Stomach (tissue), 9 donors: Measurements from ENCODE around the gene DUSP16. TPM values are rescaled to one million over a fixed set of nuclear protein-coding genes. Genes with fewer than 3 reads are reported as not detected.
A peak's percentile ranks its signal among the peaks of the same experiment; 100 is the strongest.

Source experiments
- DNase-seq, 2 donors: peaks; one replicate each; pipeline versions ENCODE4 v3.0.0 to v3.0.0-alpha.2; 2013 to 2019
- H3K27ac ChIP-seq, 5 donors: fragments of 200-600 bp in 4 of 5; sonication (generic) in 4 of 5; one replicate each; pipeline ENCODE4 v1.5.1; 2013 to 2019; ENCODE audit warnings: mild to moderate bottlenecking in 1 of 5, moderate library complexity in 1 of 5
- H3K27me3 ChIP-seq, 3 donors: fragments of 200-600 bp; sonication (generic); one replicate each; pipeline ENCODE4 v1.5.1; 2017 to 2019; ENCODE audit warnings: mixed run types in 1 of 3
- H3K36me3 ChIP-seq, 4 donors: fragments of 200-600 bp; sonication (generic); 1 replicate in 3 of 4; 2 replicates in 1 of 4; pipeline ENCODE4 v1.5.1; 2016 to 2019
- H3K4me1 ChIP-seq, 4 donors: fragments of 200-600 bp; sonication (generic); one replicate each; pipeline ENCODE4 v1.5.1; 2016 to 2019
- H3K4me3 ChIP-seq, 4 donors: fragments of 200-600 bp; sonication (generic) in 3 of 4; one replicate each; pipeline ENCODE4 v1.5.1; 2016 to 2019; ENCODE audit warnings: mild to moderate bottlenecking in 1 of 4
- H3K9me3 ChIP-seq, 4 donors: fragments of 200-600 bp; sonication (generic); one replicate each; pipeline ENCODE4 v1.5.1; 2016 to 2019
- CTCF ChIP-seq, 7 experiments: fragments of 450-650 bp in 4 of 7; fragments of 200-600 bp in 3 of 7; sonication (generic) in 3 of 7; IDR thresholded peaks; one replicate each; pipeline ENCODE4 v1.5.1; 2016 to 2019; ENCODE audit warnings: antibody characterized with exemption in 7 of 7, control low read depth in 2 of 7, mild to moderate bottlenecking in 1 of 7
- EP300 ChIP-seq: sonication (generic); formaldehyde crosslinking; IDR thresholded peaks from one replicate; pipeline ENCODE4 v1.6.1; 2017; ENCODE audit warnings: antibody characterized with exemption
- POLR2A ChIP-seq, 4 donors: fragments of 450-650 bp; IDR thresholded peaks; one replicate each; pipeline ENCODE4 v1.6.1; 2016; ENCODE audit warnings: antibody characterized with exemption in 4 of 4, control low read depth in 2 of 4, mild to moderate bottlenecking in 1 of 4, moderate library complexity in 1 of 4
- POLR2AphosphoS5 ChIP-seq, 3 donors: sonication (generic); formaldehyde crosslinking; IDR thresholded peaks; one replicate each; pipeline ENCODE4 v1.6.1; 2016; ENCODE audit warnings: antibody characterized with exemption in 3 of 3
- WGBS, 5 donors: extraction: QIAGEN DNeasy Blood & Tissue Kit in 3 of 5; methylation state at CpG; one replicate each; pipeline versions ENCODE4 v1.1.5 to v1.1.7; 2013 to 2018; 5-methylcytosine and 5-hydroxymethylcytosine counted together
- intact Hi-C: fragments of 100-400 bp; cut with DNase I; formaldehyde crosslinking; loops from one replicate; pipeline ENCODE4 v1.15.1; 2023; ENCODE audit warnings: low total_unique reads
- polyA plus RNA-seq, 3 donors: library from polyadenylated mRNA; stranded (reverse); fragments of 200-250 nt; gene quantifications; one replicate each; pipeline ENCODE4 v1.2.3, GENCODE V29; 2013
- total RNA-seq, 5 donors: library from RNA; depleted of rRNA; stranded (reverse); fragments of >200 nt; gene quantifications; one replicate each; pipeline versions ENCODE4 v1.1.0 to v1.2.3, GENCODE V29; 2014 to 2016
- donor health status: healthy with polysubstance abuse.
- donor health status: Bipolar disorder and iron deficiency.
- donor health status: healthy.

DUSP16 gene
- total and polyA plus RNA-seq, 8 donors, result 4.9 to 34.8 (median 22.6) TPM

- peak overlapping the region in 1 of 5 donors; percentile 43 for H3K27ac ChIP-seq
- H3K27me3 ChIP-seq, result no peaks in the 10 kb centered on the region
- DNase-seq, result peak in 1 of 2 donors; percentile 66
- peaks cover 0 to 61% (median 25%) of the 10 kb centered on the region in 4 donors for H3K4me1 ChIP-seq
- 72 to 86% (median 85%) methylated on average over 8 of the region's 8 CpGs for WGBS, 5 donors
- intact Hi-C loops, result no loop called here
- H3K9me3 ChIP-seq, result no peaks in the 10 kb centered on the region
- no peak overlapping the region for H3K4me3 ChIP-seq
- H3K36me3 ChIP-seq, result peaks cover 0 to 27% (median 20%) of the 10 kb centered on the region in 4 donors
- TF ChIP-seq CTCF (IDR thresholded peaks at IDR 0.05) (no peak), POLR2A (IDR thresholded peaks at IDR 0.05) (no peak), POLR2AphosphoS5 (IDR thresholded peaks at IDR 0.05) (no peak), EP300 (no peak)
Observed at GRCh38 chr12:12521044-12521485, 41.6 kb downstream of the DUSP16 start.

DNA sequence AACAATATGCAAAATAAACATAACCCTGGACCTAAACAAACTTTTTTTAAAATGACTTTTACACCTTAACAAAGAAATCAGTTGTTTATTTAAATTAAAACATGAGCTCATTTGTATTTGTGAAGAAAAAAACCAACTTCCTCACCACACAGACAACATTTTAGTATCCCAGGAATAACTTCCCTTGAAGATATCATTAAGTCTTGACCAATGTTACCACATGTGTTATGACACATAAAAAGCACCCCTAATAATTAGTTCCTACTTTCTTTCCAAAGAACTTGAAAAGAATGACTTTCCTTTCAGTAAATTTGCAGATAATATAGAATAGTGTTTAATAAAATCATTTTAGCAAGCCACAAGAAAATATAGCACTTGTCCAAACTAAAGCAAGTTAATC lies 42.4 kb downstream of the DUSP16 start:
- Histone ChIP-seq H3K27me3 (no peaks in the 10 kb centered on the region), H3K27ac (peak overlapping the region in 2 of 5 donors; percentile 43 to 70), H3K36me3 (peaks cover 0 to 27% (median 22%) of the 10 kb centered on the region in 4 donors), H3K4me1 (peaks cover 0 to 61% (median 25%) of the 10 kb centered on the region in 4 donors), H3K4me3 (no peak overlapping the region), H3K9me3 (no peaks in the 10 kb centered on the region)
- intact Hi-C loops, result no loop called here
- TF ChIP-seq POLR2A (IDR thresholded peaks at IDR 0.05) (no peak), EP300 (no peak), POLR2AphosphoS5 (IDR thresholded peaks at IDR 0.05) (no peak), CTCF (IDR thresholded peaks at IDR 0.05) (no peak)
- no peak for DNase-seq

DNA sequence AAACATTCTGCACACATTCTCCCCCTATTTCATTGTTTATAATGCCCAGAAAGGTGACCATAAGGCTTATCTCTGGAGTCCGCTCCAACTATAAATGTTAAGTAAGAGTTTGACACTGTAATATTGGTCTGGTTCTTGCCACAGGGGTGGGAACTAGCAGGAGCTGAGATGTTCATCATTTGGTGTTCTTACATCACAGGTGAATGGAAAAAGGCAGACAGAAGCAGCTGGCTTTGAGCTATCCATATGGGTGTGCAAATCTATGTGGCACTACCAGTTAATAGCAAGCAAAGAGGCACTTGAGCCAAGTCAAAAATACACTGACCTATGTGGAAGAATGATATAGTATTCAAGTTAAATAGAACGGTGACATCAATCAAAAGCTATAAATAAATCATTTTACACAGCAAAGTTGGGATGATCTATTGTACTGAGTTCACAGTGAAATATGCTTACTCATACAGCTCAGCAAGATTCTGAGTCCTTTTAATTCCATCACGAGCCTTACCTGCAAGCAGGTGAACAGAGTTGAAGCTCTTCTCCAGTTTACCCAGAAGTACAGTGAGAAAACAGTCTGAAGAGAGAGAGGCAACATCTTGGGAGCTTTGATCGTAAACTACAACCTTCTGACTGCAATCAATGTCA lies 43.2 kb downstream of the DUSP16 start:
- intact Hi-C loops, result no loop called here
- no peak overlapping the region for H3K4me3 ChIP-seq
- H3K27ac ChIP-seq, result peak overlapping the region in 3 of 5 donors; percentile 39 to 70 (median 43)
- WGBS, 5 donors, result 42 to 61% (median 49%) methylated on average over 4 of the region's 4 CpGs
- peak in 1 of 2 donors; percentile 24 for DNase-seq
- H3K36me3 ChIP-seq, result peaks cover 0 to 27% (median 23%) of the 10 kb centered on the region in 4 donors
- no peaks in the 10 kb centered on the region for H3K9me3 ChIP-seq
- no peaks in the 10 kb centered on the region for H3K27me3 ChIP-seq
- no peak for TF ChIP-seq EP300
- TF ChIP-seq CTCF (IDR thresholded peaks at IDR 0.05), result no peak
- TF ChIP-seq POLR2A (IDR thresholded peaks at IDR 0.05), result no peak
- no peak for TF ChIP-seq POLR2AphosphoS5 (IDR thresholded peaks at IDR 0.05)
- peaks cover 0 to 61% (median 25%) of the 10 kb centered on the region in 4 donors for H3K4me1 ChIP-seq

- Histone ChIP-seq H3K4me1 (peaks cover 0 to 57% (median 25%) of the 10 kb centered on the region in 4 donors), H3K4me3 (no peak overlapping the region), H3K27me3 (no peaks in the 10 kb centered on the region), H3K36me3 (peaks cover 0 to 29% (median 24%) of the 10 kb centered on the region in 4 donors), H3K27ac (peak overlapping the region in 3 of 5 donors; percentile 48 to 70 (median 57)), H3K9me3 (no peaks in the 10 kb centered on the region)
- TF ChIP-seq CTCF (IDR thresholded peaks at IDR 0.05) (no peak), POLR2A (IDR thresholded peaks at IDR 0.05) (no peak), POLR2AphosphoS5 (IDR thresholded peaks at IDR 0.05) (no peak)
- DNase-seq, result no peak
- 60 to 69% (median 63%) methylated on average over 4 of the region's 4 CpGs for WGBS, 5 donors
- intact Hi-C loops, result no loop called here
Observed at GRCh38 chr12:12518919-12519318, 43.7 kb downstream of the DUSP16 start.
